ENCODE results near the gene NLE1. TPM values are rescaled to one million over a fixed set of nuclear protein-coding genes. Genes with fewer than 3 reads are reported as not detected.

The NLE1 gene
- total RNA-seq, 1 experiment from 2014 or later, result 17.8 TPM

GRCh38 chr17:35087731-35088355 lies 54.3 kb downstream of the NLE1 start:
- DNase-seq (ENCODE audit: low read depth), result peak; percentile 41

GRCh38 chr17:35086931-35087573 lies 55.1 kb downstream of the NLE1 start:
- no peak for DNase-seq (ENCODE audit: low read depth)

- DNase-seq (ENCODE audit: low read depth), result no peak
Observed at GRCh38 chr17:35086164-35086563, 55.9 kb downstream of the NLE1 start.

GRCh38 chr17:35084987-35085386 lies 57.1 kb downstream of the NLE1 start:
- peak; percentile 84 for DNase-seq (ENCODE audit: low read depth)

- no peak for DNase-seq (ENCODE audit: low read depth)
Observed at GRCh38 chr17:35083071-35083470, 59.0 kb downstream of the NLE1 start.

GRCh38 chr17:35082073-35082657 lies 59.9 kb downstream of the NLE1 start:
- DNase-seq (ENCODE audit: low read depth), result peak; percentile 97

- no peak for DNase-seq (ENCODE audit: low read depth)
Observed at GRCh38 chr17:35081638-35082037, 60.5 kb downstream of the NLE1 start.

- no peak for DNase-seq (ENCODE audit: low read depth)
Observed at GRCh38 chr17:35080536-35080935, 61.6 kb downstream of the NLE1 start.

GRCh38 chr17:35079547-35080423 lies 62.3 kb downstream of the NLE1 start:
- DNase-seq (ENCODE audit: low read depth), result no peak

Other genes starting within 250 kb of the NLE1 start
- gene CCT6B, start 180.8 kb downstream of the NLE1 start, total RNA-seq (2014; rRNA removed; shearing (Covaris generic)), result 1.0 and 1.1 TPM in 2 replicates
- 10.5 and 12.3 TPM in 2 replicates for gene ZNF830, start 180.8 kb downstream of the NLE1 start, total RNA-seq (2014; rRNA removed; shearing (Covaris generic))
- gene LIG3, start 161.8 kb downstream of the NLE1 start, total RNA-seq (2014; rRNA removed; shearing (Covaris generic)), result 18.7 and 33.5 TPM in 2 replicates
- 21.3 TPM in 2 replicates for gene RFFL, start 78.6 kb downstream of the NLE1 start, total RNA-seq (2014; rRNA removed; shearing (Covaris generic))
- gene RAD51D, start 22.4 kb downstream of the NLE1 start, total RNA-seq (2014; rRNA removed; shearing (Covaris generic)), result 8.4 and 10.0 TPM in 2 replicates
- gene FNDC8, start 20.7 kb downstream of the NLE1 start, total RNA-seq (2014; rRNA removed; shearing (Covaris generic)), result not detected in 2 replicates
- gene UNC45B, start 5.5 kb upstream of the NLE1 start, total RNA-seq (2014; rRNA removed; shearing (Covaris generic)), result 0.05 TPM in 1 of 2 replicates, not detected in the other
- gene SLC35G3, start 52.1 kb upstream of the NLE1 start, total RNA-seq (2014; rRNA removed; shearing (Covaris generic)), result not detected in 2 replicates
- 52.8 and 79.4 TPM in 2 replicates for gene SLFN5, start 100.8 kb upstream of the NLE1 start, total RNA-seq (2014; rRNA removed; shearing (Covaris generic))
- gene SLFN11, start 231.3 kb upstream of the NLE1 start, total RNA-seq (2014; rRNA removed; shearing (Covaris generic)), result 49.2 and 82.0 TPM in 2 replicates

Measured in M059J (cell line).